ENCODE data around the gene PGLYRP2.

PGLYRP2 gene

GRCh38 chr19:15438577-15438976 lies 40.7 kb downstream of the PGLYRP2 start:
- DNase-seq, result no peak

GRCh38 chr19:15438124-15438496 lies 41.2 kb downstream of the PGLYRP2 start:
- DNase-seq, result no peak

GRCh38 chr19:15437355-15438123 lies 41.8 kb downstream of the PGLYRP2 start:
- no peak for DNase-seq

GRCh38 chr19:15436826-15437110 lies 42.5 kb downstream of the PGLYRP2 start:
- DNase-seq, result no peak

GRCh38 chr19:15436012-15436825 lies 43.1 kb downstream of the PGLYRP2 start:
- no peak for DNase-seq

GRCh38 chr19:15433519-15434069 lies 45.7 kb downstream of the PGLYRP2 start:
- no peak for DNase-seq

GRCh38 chr19:15432629-15433518 lies 46.4 kb downstream of the PGLYRP2 start:
- DNase-seq, result peak; percentile 88

- DNase-seq, result no peak
These were observed 47.2 kb downstream of the PGLYRP2 start for GRCh38 chr19:15432018-15432494.

GRCh38 chr19:15431396-15432017 lies 47.8 kb downstream of the PGLYRP2 start:
- no peak for DNase-seq

GRCh38 chr19:15430526-15431120 lies 48.7 kb downstream of the PGLYRP2 start:
- no peak for DNase-seq

- DNase-seq, result no peak
These were observed 49.4 kb downstream of the PGLYRP2 start for GRCh38 chr19:15429825-15430467.

- no peak for DNase-seq
These were observed 50.1 kb downstream of the PGLYRP2 start for GRCh38 chr19:15428956-15429824.

GRCh38 chr19:15427991-15428471 lies 51.3 kb downstream of the PGLYRP2 start:
- no peak for DNase-seq

GRCh38 chr19:15427350-15427700 lies 52.0 kb downstream of the PGLYRP2 start:
- no peak for DNase-seq

GRCh38 chr19:15426485-15427349 lies 52.6 kb downstream of the PGLYRP2 start:
- DNase-seq, result no peak

- no peak for DNase-seq
These were observed 53.9 kb downstream of the PGLYRP2 start for GRCh38 chr19:15425321-15425950.

- DNase-seq, result no peak
These were observed 54.5 kb downstream of the PGLYRP2 start for GRCh38 chr19:15424692-15425272.

GRCh38 chr19:15424121-15424520 lies 55.2 kb downstream of the PGLYRP2 start:
- no peak for DNase-seq

All from CD4-positive, alpha-beta T cell treated with Interferon gamma for 1 hour (primary cell).